ENCODE measurements around the gene CDK11A.

DNA sequence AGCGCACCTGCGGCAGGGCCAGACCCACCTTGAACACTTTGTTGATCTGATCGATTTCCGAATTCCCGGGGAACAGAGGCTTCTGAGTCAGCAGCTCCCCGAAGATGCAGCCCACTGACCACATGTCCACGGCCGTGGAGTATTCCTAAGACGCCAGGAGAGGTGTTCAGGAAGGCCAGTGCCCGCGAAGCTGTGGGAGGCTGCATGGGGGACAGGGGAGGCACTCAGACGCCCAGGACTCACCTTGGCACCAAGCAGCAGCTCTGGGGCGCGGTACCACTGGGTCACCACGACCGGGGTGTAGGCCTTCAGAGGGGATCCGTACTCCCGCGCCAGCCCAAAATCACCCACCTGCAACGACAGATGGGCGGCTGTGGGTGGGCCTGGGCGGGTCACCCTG lies 20.4 kb downstream of the CDK11A start:
- TF ChIP-seq CTCF (IDR thresholded peaks at IDR 0.05) (no peak), POLR2A (IDR thresholded peaks at IDR 0.05) (no peak)

All from breast epithelium (tissue), 3 donors.